Measurements from ENCODE around the gene CDIP1.

DNA sequence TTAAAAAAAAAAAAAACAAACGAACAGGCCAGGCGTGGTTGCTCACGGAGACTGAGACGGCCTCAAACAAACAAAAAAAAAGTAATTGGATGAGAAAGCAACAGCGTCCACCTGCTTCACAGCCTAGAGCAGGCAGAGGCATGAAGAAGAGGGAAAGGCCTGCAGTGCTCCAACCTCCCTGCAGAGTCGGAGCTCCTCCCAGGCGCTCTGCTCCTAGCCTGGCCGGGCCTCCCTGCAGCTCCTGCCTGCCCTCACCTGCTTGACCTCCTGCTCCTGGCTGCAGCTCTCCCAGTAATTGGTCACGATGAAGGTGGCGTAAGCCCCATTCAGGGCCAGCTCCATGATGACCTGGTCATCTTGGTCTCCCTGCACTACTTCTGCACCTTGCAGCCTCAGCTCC, 69.6 kb downstream of the CDIP1 start:
- TF ChIP-seq, protein P1, sequence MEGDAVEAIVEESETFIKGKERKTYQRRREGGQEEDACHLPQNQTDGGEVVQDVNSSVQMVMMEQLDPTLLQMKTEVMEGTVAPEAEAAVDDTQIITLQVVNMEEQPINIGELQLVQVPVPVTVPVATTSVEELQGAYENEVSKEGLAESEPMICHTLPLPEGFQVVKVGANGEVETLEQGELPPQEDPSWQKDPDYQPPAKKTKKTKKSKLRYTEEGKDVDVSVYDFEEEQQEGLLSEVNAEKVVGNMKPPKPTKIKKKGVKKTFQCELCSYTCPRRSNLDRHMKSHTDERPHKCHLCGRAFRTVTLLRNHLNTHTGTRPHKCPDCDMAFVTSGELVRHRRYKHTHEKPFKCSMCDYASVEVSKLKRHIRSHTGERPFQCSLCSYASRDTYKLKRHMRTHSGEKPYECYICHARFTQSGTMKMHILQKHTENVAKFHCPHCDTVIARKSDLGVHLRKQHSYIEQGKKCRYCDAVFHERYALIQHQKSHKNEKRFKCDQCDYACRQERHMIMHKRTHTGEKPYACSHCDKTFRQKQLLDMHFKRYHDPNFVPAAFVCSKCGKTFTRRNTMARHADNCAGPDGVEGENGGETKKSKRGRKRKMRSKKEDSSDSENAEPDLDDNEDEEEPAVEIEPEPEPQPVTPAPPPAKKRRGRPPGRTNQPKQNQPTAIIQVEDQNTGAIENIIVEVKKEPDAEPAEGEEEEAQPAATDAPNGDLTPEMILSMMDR (IDR thresholded peaks at IDR 0.05 in 4 of 5, conservative IDR thresholded peaks at IDR 0.05 in 1 of 5): no peak
- TF ChIP-seq POLR2A (IDR thresholded peaks at IDR 0.05): no peak
